Lower lobe of right lung (tissue), 2 donors: ENCODE measurements around the gene NINJ2. TPM values are rescaled to one million over a fixed set of nuclear protein-coding genes. Genes with fewer than 3 reads are reported as not detected.
A peak's percentile ranks its signal among the peaks of the same experiment; 100 is the strongest.

Experiments used
- ATAC-seq, 2 donors: fragments of 200-7000 bp; cut with Tn5 transposase; one replicate each; pipeline ENCODE4 v1.9.1; 2020 to 2022; ENCODE audit warnings: mild to moderate bottlenecking in 2 of 2, moderate library complexity in 2 of 2
- DNase-seq: peaks from one replicate; pipeline ENCODE4 v3.0.0-alpha.2; 2020
- H3K27ac ChIP-seq: fragments of 200-600 bp; one replicate; pipeline ENCODE4 v1.8.0; 2022
- H3K27me3 ChIP-seq: fragments of 200-600 bp; one replicate; pipeline ENCODE4 v1.8.0; 2022; ENCODE audit warnings: low read depth
- H3K36me3 ChIP-seq: fragments of 200-600 bp; one replicate; pipeline ENCODE4 v1.8.0; 2022; ENCODE audit warnings: mild to moderate bottlenecking
- H3K4me1 ChIP-seq: fragments of 200-600 bp; one replicate; pipeline ENCODE4 v1.8.0; 2022
- H3K4me3 ChIP-seq: fragments of 200-600 bp; one replicate; pipeline ENCODE4 v1.8.0; 2022; ENCODE audit warnings: mild to moderate bottlenecking
- H3K9me3 ChIP-seq: fragments of 200-600 bp; one replicate; pipeline ENCODE4 v1.8.0; 2022
- CTCF ChIP-seq: fragments of 200-600 bp; IDR thresholded peaks from one replicate; pipeline ENCODE4 v1.8.0; 2022; ENCODE audit warnings: antibody characterized with exemption, mild to moderate bottlenecking
- intact Hi-C: fragments of 100-400 bp; cut with DNase I; formaldehyde crosslinking; loops from one replicate; pipeline ENCODE4 v1.11.0; 2022
- total RNA-seq: library from RNA; stranded (reverse); fragmentation: NEBNext Ultra II Directional; extraction: Animal tissue kit (Norgen Biotek cat#: 25700); gene quantifications from one replicate; pipeline ENCODE4 v1.2.1, GENCODE V29; 2021
- donor health status: DM: no; HTN: yes; CAD: no; lungs with severe emphysema.

Gene NINJ2
- total RNA-seq, 1 donor from 2014 or later, result 18.1 TPM

- no peak overlapping the region for H3K4me3 ChIP-seq
- DNase-seq, result no peak
- intact Hi-C loops, result no loop called here
Observed at GRCh38 chr12:543114-543451, 120.2 kb downstream of the NINJ2 start.

GRCh38 chr12:542395-543113, 120.7 kb downstream of the NINJ2 start:
- intact Hi-C loops, result no loop called here
- DNase-seq (no peak), ATAC-seq (no peak)
- peaks cover 9% of the 10 kb centered on the region for H3K27me3 ChIP-seq
- TF ChIP-seq CTCF, result no peak
- H3K27ac ChIP-seq, result no peak overlapping the region
- H3K36me3 ChIP-seq, result no peaks in the 10 kb centered on the region
- peaks cover 19% of the 10 kb centered on the region for H3K4me1 ChIP-seq
- no peaks in the 10 kb centered on the region for H3K9me3 ChIP-seq
- H3K4me3 ChIP-seq, result no peak overlapping the region

More at GRCh38 chr12:543114-543451, 120.2 kb downstream of the NINJ2 start:
- ATAC-seq, result no peak
- peaks cover 11% of the 10 kb centered on the region for H3K27me3 ChIP-seq
- no peaks in the 10 kb centered on the region for H3K9me3 ChIP-seq
- H3K36me3 ChIP-seq, result no peaks in the 10 kb centered on the region
- peaks cover 18% of the 10 kb centered on the region for H3K4me1 ChIP-seq
- no peak for TF ChIP-seq CTCF
- no peak overlapping the region for H3K27ac ChIP-seq

GRCh38 chr12:541676-542324, 121.4 kb downstream of the NINJ2 start:
- intact Hi-C loops, result no loop called here
- Histone ChIP-seq H3K27ac (no peak overlapping the region), H3K4me3 (no peak overlapping the region), H3K4me1 (peaks cover 19% of the 10 kb centered on the region), H3K36me3 (no peaks in the 10 kb centered on the region), H3K27me3 (peaks cover 7% of the 10 kb centered on the region), H3K9me3 (no peaks in the 10 kb centered on the region)
- ATAC-seq (no peak), DNase-seq (no peak)
- no peak for TF ChIP-seq CTCF

GRCh38 chr12:539540-540310, 123.5 kb downstream of the NINJ2 start:
- TF ChIP-seq CTCF, result no peak
- ATAC-seq (no peak), DNase-seq (no peak)
- Histone ChIP-seq H3K9me3 (no peaks in the 10 kb centered on the region), H3K27me3 (no peaks in the 10 kb centered on the region), H3K4me3 (no peak overlapping the region), H3K36me3 (no peaks in the 10 kb centered on the region), H3K4me1 (peaks cover 13% of the 10 kb centered on the region), H3K27ac (no peak overlapping the region)
- intact Hi-C loops, result no loop called here

- Histone ChIP-seq H3K9me3 (no peaks in the 10 kb centered on the region), H3K4me1 (peaks cover 13% of the 10 kb centered on the region), H3K27ac (no peak overlapping the region), H3K27me3 (no peaks in the 10 kb centered on the region), H3K4me3 (no peak overlapping the region), H3K36me3 (no peaks in the 10 kb centered on the region)
- DNase-seq, result peak; percentile 78
- no peak for TF ChIP-seq CTCF
- intact Hi-C loops, result no loop called here
- ATAC-seq, result peak; percentile 67 to 71
Observed at GRCh38 chr12:538731-539539, 124.3 kb downstream of the NINJ2 start.
